ENCODE measurements around the gene TUBB3. TPM values are rescaled to one million over a fixed set of nuclear protein-coding genes. Genes with fewer than 3 reads are reported as not detected.
A peak's percentile ranks its signal among the peaks of the same experiment; 100 is the strongest.

Gene TUBB3
- total and polyA plus RNA-seq, 9 of the 15 experiments (the other 6 are each of a cell fraction or from before 2014, with no cell fraction given): 0.18 to 12.5 (median 5.0) TPM

GRCh38 chr16:89972244-89973234 lies 49.4 kb downstream of the TUBB3 start (continued):
- TF ChIP-seq, protein P1, sequence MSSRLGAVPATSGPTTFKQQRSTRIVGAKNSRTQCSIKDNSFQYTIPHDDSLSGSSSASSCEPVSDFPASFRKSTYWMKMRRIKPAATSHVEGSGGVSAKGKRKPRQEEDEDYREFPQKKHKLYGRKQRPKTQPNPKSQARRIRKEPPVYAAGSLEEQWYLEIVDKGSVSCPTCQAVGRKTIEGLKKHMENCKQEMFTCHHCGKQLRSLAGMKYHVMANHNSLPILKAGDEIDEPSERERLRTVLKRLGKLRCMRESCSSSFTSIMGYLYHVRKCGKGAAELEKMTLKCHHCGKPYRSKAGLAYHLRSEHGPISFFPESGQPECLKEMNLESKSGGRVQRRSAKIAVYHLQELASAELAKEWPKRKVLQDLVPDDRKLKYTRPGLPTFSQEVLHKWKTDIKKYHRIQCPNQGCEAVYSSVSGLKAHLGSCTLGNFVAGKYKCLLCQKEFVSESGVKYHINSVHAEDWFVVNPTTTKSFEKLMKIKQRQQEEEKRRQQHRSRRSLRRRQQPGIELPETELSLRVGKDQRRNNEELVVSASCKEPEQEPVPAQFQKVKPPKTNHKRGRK (tag; IDR thresholded peaks at IDR 0.05): no peak
- TF ChIP-seq, protein P2, sequence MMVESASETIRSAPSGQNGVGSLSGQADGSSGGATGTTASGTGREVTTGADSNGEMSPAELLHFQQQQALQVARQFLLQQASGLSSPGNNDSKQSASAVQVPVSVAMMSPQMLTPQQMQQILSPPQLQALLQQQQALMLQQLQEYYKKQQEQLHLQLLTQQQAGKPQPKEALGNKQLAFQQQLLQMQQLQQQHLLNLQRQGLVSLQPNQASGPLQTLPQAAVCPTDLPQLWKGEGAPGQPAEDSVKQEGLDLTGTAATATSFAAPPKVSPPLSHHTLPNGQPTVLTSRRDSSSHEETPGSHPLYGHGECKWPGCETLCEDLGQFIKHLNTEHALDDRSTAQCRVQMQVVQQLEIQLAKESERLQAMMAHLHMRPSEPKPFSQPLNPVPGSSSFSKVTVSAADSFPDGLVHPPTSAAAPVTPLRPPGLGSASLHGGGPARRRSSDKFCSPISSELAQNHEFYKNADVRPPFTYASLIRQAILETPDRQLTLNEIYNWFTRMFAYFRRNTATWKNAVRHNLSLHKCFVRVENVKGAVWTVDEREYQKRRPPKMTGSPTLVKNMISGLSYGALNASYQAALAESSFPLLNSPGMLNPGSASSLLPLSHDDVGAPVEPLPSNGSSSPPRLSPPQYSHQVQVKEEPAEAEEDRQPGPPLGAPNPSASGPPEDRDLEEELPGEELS (CRISPR knock-in tag; IDR thresholded peaks at IDR 0.05; ENCODE audit: borderline replicate concordance): peak; percentile 81; the same call in 1 of the 2 replicates
- TF ChIP-seq HNRNPH1 (optimal IDR thresholded peaks at IDR 0.05; ENCODE audit: low read depth, low read length) (no peak), ERF (CRISPR knock-in tag; IDR thresholded peaks at IDR 0.05) (no peak), ZNF134 (CRISPR knock-in tag; conservative IDR thresholded peaks at IDR 0.05) (no peak; the same call in 1 of the 2 replicates), EZH2 (IDR thresholded peaks at IDR 0.05; ENCODE audit: borderline replicate concordance, low read depth, low read length) (no peak), POLR2B (IDR thresholded peaks at IDR 0.05; ENCODE audit: low read depth, partially characterized antibody) (peak; percentile 95), PHF8 (IDR thresholded peaks at IDR 0.05; ENCODE audit: borderline replicate concordance, low read length) (peak; percentile 99), ZNF41 (CRISPR knock-in tag; conservative IDR thresholded peaks at IDR 0.05) (no peak)
- TF ChIP-seq, protein P3, sequence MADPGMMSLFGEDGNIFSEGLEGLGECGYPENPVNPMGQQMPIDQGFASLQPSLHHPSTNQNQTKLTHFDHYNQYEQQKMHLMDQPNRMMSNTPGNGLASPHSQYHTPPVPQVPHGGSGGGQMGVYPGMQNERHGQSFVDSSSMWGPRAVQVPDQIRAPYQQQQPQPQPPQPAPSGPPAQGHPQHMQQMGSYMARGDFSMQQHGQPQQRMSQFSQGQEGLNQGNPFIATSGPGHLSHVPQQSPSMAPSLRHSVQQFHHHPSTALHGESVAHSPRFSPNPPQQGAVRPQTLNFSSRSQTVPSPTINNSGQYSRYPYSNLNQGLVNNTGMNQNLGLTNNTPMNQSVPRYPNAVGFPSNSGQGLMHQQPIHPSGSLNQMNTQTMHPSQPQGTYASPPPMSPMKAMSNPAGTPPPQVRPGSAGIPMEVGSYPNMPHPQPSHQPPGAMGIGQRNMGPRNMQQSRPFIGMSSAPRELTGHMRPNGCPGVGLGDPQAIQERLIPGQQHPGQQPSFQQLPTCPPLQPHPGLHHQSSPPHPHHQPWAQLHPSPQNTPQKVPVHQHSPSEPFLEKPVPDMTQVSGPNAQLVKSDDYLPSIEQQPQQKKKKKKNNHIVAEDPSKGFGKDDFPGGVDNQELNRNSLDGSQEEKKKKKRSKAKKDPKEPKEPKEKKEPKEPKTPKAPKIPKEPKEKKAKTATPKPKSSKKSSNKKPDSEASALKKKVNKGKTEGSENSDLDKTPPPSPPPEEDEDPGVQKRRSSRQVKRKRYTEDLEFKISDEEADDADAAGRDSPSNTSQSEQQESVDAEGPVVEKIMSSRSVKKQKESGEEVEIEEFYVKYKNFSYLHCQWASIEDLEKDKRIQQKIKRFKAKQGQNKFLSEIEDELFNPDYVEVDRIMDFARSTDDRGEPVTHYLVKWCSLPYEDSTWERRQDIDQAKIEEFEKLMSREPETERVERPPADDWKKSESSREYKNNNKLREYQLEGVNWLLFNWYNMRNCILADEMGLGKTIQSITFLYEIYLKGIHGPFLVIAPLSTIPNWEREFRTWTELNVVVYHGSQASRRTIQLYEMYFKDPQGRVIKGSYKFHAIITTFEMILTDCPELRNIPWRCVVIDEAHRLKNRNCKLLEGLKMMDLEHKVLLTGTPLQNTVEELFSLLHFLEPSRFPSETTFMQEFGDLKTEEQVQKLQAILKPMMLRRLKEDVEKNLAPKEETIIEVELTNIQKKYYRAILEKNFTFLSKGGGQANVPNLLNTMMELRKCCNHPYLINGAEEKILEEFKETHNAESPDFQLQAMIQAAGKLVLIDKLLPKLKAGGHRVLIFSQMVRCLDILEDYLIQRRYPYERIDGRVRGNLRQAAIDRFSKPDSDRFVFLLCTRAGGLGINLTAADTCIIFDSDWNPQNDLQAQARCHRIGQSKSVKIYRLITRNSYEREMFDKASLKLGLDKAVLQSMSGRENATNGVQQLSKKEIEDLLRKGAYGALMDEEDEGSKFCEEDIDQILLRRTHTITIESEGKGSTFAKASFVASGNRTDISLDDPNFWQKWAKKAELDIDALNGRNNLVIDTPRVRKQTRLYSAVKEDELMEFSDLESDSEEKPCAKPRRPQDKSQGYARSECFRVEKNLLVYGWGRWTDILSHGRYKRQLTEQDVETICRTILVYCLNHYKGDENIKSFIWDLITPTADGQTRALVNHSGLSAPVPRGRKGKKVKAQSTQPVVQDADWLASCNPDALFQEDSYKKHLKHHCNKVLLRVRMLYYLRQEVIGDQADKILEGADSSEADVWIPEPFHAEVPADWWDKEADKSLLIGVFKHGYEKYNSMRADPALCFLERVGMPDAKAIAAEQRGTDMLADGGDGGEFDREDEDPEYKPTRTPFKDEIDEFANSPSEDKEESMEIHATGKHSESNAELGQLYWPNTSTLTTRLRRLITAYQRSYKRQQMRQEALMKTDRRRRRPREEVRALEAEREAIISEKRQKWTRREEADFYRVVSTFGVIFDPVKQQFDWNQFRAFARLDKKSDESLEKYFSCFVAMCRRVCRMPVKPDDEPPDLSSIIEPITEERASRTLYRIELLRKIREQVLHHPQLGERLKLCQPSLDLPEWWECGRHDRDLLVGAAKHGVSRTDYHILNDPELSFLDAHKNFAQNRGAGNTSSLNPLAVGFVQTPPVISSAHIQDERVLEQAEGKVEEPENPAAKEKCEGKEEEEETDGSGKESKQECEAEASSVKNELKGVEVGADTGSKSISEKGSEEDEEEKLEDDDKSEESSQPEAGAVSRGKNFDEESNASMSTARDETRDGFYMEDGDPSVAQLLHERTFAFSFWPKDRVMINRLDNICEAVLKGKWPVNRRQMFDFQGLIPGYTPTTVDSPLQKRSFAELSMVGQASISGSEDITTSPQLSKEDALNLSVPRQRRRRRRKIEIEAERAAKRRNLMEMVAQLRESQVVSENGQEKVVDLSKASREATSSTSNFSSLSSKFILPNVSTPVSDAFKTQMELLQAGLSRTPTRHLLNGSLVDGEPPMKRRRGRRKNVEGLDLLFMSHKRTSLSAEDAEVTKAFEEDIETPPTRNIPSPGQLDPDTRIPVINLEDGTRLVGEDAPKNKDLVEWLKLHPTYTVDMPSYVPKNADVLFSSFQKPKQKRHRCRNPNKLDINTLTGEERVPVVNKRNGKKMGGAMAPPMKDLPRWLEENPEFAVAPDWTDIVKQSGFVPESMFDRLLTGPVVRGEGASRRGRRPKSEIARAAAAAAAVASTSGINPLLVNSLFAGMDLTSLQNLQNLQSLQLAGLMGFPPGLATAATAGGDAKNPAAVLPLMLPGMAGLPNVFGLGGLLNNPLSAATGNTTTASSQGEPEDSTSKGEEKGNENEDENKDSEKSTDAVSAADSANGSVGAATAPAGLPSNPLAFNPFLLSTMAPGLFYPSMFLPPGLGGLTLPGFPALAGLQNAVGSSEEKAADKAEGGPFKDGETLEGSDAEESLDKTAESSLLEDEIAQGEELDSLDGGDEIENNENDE (IDR thresholded peaks at IDR 0.05; ENCODE audit: low read depth, low read length): no peak

Data from K562 (cell line).